HG03280 (cell line): ENCODE measurements around the gene SSC4D.
A peak's percentile ranks its signal among the peaks of the same experiment; 100 is the strongest.
"Not testable (repeated sequence)": the region's sequence is repeated elsewhere in the genome, so short reads cannot be mapped to it uniquely, and the experiment has no call there.

Experiments
- ATAC-seq: cut with Tn5 transposase; IDR thresholded peaks from one replicate; pipeline ENCODE4 v1.9.1; 2021; ENCODE audit warnings: mild to moderate bottlenecking, moderate library complexity; ENCODE audit not compliant: unreplicated experiment

Gene SSC4D

DNA sequence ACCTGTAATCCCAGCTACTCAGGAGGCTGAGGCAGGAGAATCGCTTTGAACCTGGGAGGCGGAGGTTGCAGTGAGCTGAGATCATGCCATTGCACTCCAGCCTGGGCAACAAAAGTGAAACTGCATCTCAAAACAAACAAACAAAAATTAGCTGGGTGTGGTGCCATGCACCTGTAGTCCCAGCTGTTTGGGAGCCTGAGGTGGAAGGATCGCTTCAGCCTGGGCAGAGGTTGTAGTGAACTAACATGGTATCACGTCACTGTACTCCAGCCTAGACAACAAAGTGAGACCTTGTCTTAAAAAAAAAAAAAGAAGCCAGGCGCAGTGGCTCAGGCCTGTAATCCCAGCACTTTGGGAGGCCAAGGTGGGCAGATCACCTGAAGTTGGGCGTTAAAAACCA lies 21.7 kb downstream of the SSC4D start:
- not testable (repeated sequence) for ATAC-seq

DNA sequence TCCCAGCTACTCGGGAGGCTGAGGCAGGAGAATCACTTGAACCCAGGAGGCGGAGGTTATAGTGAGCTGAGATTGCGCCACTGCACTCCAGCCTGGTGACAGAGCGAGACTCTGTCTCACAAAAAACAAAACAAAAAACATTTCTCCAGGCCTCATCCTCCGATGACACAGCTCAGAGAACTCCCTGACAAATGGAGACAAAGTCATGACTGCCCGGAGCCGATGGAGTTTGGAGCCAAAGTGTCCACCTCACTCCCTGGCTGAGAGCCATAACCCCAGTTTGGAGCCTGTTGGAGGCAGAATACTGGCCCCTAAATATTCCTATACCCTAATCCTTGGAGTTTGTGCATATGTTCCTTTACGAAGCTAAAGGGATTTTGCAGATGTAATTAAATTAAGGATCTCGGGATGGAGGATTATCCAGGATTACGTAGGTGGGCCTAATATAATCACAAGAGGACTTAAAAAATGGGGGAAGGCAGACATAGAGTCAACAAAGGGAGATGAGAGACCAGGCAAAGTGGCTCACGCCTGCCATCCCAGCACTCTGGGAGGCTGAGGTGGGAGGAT lies 22.7 kb downstream of the SSC4D start:
- no peak for ATAC-seq

DNA sequence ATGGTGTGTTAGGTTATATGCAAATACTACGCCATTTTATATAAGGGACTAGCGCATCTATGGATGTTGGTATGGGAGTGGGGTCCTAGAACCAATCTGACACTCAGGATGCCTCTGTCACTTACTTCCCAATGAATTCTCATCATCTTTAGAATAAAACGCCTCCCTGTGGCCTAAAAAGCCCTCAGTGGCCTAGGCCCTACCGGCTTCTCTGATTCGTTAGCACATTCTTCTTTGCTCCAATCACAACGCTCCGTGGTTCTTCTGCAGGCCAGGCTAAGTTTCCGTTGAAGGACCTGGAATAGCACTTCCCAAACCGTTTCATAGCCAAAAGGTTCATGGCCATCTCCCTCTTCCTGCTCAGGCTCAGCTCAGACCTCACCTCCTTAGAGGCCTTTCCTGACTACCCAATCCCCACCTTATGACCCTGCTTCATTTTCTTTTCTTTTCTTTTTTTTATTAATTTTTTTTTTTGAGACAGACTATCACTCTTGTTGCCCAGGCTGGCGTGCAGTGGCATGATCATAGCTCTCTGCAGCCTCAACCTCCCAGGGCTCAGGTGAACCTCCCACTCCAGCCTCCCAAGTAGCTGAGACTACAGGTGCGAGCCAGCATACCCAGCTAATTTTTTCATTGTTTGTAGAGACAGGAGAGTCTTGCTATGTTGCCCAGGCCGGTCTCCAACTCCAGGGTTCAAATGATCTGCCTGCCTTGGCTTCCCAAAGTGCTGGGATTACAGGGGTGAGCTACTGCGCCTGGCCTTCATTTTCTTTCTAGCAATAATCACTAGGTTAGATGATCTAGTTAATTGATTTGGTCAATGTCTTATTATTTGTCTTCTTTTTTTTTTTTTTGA lies 26.2 kb downstream of the SSC4D start:
- ATAC-seq = no peak

DNA sequence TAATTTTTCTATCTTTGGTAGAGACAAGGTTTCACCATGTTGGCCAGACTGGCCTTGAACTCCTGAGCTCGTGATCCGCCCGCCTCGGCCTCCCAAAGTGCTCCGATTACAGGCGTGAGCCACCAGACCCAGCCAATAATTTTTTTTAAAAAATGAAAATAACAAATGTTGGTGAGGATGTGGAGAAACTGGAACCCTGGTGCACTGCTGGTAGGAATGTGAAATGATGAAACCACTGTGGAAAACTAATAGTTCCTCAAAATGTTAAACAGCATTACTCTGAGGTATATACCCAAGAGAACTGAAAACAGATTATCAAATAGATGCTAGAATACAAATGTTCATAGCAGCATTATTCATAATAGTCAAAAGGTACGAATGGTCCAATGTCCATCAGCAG lies 27.7 kb downstream of the SSC4D start:
- no peak for ATAC-seq

DNA sequence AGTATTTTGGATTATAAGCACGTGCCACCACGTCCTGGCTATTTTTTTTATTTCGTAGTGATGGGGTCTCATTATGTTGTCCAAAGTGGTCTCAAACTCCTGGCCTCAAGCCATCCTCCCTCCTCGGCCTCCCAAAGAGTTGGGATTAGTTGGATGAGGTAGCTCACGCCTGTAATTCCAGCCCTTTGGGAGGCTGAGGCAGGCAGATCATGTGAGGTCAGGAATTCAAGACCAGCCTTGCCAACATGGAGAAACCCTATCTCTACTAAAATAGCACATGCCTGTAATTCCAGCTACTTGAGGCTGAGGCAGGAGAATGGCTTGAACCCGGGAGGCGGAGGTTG lies 28.9 kb downstream of the SSC4D start:
- no peak for ATAC-seq

DNA sequence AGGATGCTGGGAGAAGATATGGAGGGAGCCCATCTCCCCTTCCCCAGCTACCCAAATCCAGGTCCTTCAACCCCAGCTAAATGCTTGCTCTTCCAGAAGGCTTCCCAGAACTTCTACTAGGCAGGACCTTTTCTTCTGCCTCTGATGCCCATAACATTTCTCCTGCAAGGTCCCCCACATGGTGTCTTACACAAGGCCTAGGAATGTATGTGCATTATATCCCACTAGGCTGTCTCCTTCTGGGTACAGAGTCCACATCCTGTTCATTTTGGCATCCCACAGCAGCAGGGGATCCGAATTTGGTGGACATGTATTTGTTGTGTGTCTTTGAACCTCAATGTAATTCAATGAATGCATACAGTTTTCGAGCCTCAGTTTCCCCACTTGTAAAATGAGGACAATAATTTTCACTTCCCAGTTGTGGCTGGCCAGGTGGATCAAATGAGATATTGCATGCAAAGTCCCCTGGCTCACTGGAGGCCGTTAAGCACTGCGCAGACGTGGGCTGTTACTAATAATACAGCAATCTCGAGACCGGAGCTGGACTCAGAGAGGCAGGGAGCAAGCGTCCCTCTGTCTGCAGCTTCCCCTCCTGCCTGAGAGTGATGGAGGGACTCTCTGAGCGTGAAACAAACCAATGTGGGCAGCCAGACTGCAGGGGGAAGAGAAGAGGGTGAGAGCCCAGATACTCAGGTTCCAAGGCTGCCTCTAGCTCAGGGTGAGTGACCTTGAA lies 32.1 kb downstream of the SSC4D start:
- no peak for ATAC-seq

DNA sequence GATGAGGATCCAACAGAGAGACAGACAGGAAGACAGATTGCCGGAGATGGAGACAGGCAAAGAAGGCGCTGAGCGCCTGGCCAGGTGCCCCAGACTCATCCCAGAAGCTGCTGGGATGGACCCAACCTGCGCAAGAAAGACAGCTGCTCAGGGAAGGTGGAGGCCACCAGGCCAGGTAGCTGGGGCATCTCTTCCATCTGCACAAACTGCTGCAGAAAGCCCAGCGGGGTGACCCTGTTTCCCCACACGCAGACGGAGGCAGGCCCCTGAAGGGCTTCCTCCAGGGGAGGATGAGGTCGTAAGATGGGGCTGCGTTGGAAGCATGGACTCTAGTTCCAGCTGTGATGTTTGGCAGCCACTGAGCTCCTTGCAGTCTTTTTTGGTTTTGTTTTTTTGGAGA lies 34.2 kb downstream of the SSC4D start:
- no peak for ATAC-seq

DNA sequence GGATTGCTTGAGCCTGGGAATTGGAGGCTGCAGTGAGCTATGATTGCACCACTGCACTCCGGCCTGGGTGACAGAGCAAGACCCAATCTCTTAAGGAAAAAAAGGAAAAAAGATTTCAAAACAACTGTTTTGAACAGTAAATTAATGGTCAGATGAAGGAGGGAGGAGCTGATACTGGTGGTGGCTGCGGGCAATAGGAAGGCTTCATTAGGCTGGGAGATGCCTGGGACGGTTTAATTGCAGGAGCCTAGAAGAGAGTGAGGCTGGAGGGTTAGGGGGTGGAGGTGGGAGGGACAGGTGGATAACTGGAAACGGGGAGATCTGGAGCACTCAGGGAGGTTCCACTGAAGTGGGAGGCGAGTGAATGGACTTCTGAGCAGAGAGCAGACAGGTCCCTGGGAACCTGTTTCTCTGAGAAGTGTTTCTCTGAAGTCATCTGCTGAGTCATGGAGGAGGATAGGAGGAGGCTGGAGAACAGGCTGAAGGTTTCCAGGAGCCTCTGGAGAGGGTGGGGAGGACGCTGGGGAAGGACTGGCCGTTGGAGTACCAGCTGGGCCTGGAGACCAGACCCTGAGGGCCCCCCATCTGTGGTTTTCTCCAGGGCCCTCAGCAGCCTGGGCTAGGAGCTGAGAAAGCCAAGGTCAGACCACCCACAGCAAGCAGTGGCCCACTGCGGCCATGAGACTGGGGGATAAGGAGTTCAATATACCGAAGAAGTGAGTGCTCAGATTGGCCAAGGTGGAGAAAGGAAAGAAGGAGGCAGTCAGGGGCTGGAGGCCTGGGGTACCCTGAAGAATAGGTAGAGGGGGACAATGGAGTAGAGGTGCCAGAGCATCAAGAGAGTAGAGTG lies 36.3 kb downstream of the SSC4D start:
- ATAC-seq = no peak

DNA sequence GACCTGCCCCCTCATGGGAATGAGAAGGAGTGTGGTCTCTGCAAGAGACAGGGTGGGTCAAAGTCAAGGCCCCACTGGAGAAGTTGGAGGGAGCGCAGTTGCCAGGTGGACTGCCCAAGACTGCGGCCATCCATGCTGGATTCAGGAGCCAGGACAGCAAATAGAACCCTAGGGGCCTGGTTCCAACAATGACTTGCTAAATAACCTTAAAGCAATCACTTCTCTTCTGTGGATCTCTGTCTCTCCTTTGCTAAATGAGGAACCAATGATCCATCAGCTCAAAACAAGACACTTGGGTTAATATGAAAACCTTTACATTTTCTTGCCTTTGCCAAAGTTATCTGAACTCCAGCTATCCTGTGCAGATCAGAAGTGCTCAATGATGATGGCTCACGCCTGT lies 38.1 kb downstream of the SSC4D start:
- no peak for ATAC-seq

DNA sequence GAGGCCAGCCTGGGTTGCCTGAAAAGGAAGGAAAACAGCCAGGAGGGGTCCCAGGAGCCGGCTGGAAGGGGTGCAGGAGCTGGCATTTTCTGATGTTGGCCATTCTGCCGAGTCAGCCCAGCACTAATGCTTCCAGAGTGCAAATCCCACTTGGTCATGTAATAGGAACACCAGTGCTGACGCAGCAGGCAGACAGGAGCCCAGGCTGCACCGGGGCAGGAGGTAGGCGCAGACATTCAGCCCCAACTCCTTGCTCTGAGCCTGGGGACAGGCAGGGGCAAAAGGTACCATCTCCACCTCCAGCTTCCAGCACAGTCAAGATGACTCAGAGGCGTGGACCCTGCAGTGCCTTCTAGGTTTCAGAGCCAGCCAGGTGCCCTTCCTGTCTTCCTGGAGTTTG lies 40.5 kb downstream of the SSC4D start:
- ATAC-seq = no peak

DNA sequence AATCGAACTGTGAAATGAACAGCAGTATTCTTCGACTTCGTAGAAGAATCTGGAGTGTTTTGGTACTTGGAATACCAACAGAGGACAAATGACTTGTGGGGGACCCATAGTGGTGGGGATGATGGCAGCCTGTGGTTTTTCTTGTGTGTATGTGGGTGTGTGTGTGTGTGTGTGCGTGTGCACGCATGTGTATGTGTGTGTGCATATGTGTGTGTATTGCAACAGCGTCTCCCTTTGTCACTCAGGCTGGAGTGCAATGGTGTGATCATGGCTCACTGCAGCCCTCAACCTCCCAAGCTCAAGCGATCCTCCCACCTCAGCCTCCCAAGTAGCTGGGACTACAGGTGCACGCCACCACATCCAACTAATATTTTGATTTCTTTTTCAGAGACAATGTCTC lies 41.3 kb downstream of the SSC4D start:
- no peak for ATAC-seq

DNA sequence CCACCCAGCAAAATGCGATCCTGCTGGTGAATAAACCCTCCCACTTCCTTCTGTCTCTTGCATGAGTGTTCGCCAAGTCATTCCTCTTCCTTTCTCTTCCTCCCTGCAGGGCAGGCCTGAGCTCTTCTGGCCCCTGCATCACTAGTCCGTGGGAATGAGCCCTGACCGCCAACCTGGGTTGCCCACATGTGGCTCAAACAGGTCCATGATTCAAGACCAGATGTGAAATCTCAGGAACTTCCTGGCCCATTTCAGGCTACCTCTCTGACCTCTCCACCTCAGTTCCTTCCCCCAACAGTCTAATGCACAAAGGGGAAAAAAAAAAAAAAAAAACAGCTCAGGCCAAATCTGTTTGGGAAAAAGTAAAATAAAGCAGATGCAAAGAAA lies 45.3 kb downstream of the SSC4D start:
- ATAC-seq = no peak

DNA sequence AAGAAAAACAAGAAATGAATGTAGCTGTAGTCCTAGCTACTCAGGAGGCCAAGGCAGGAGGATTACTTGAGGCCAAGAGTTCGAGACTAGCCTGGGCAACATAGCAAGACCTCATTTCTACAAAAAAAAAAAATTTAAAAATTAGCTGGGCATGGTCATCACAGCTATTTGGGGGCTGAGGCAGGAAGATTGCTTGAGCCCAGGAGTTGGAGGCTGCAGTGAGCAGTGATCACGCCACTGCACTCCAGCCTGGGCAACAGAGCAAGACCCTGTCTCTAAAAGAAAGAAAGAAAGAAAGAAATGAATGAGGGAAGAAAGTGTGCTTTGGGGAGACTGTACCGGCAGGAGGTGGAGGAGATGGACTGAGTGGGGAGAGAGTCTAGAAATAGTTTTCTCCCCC lies 45.7 kb downstream of the SSC4D start:
- not testable (repeated sequence) for ATAC-seq

DNA sequence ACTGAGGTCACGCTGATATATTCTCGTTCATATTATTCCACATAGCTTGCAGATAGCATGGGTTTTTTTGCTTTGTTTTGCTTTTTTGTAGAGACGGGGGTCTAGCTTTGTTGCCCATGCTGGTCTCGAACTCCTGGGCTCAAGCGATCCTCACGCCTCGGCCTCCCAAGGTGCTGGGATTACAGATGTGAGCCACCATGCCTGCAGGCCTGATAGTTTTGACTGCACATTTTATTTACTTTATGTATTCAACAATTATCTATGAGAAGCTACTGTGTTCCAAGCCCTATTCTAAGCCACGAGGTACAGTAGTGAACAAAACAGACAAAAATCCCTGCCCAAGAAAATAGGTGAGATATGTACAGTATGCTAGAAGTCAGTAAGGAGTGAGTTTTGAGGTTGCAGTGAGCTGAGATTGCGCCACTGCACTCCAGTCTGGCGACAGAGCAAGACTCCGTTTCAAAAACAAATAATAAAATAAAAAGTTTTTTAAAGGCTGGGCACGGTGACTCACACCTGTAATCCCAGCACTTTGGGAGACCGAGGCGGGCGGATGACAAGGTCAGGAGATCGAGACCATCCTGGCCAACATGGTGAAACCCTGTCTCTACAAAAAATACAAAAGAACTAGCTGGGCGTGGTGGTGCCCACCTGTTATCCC lies 49.4 kb downstream of the SSC4D start:
- no peak for ATAC-seq

DNA sequence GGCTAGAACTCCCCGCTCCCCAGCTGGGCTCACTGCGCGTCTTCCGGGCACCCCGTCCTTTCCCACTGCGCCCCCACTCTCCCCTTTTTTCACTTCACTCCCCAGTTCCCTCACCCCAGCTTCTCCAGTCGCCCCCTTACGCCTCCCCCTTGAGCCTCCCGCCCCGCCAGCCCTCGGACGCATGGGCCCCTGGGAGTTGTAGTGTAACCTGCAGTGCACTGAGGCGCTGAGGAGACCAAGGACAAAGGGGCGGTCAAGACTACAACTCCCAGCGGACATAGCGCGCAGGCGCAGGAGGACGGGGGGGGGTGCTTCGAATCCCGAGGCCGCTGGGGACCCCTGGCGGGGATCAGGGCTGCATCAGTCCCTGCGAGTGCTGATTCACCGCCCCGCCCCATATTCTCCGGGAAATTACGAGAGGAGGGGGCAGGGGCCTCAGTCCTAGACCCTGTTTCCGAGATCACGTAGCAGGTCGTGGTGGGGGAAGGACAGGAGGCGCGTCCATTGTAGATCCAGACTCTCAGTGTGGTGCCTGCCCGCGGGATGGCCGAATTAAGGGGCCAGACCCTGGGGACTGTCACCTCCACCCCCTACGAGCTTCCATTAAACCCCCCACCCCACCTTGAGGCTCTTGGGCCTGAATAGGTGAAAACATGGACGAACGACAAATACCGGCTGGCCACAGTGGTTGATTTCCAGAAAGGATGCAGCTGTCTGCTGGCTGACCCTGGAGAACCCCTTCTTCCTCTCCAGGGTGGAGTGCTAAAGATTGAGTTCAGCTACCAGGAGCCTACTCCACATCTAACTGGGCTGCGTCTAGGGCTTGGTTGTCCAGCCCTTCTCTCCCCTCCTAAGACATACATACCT lies 50.2 kb downstream of the SSC4D start:
- ATAC-seq = peak; percentile 92

DNA sequence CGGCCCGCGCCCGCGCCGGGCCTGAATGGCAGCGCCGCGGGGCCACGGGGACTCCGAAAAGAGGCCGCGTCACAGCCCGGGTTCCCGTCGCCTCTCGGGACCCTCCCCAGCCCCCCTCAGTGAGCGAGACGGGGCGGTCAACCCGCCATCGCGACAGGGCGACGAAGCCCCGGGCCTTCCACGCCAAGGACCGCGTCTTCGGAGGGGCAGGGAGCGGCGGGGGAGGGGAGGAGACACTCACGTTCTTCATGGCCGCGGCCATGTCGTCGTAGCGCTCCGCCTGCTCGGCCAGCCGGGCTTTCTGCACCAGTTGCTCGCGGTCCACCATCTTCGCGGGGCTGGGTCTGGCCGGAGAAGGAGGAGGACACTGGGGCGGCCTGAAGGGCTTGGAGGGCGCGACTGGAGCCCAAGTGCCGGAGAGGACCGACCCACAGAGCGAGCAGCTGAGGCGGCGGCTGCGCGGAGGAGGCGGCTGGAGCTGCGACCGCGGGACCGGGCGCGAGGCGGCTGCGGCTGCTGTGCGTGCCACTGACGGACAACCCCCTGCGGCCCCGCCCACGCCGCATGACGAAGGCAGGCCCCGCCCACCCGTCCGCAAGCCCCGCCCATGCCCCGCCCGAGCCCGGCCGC lies 50.9 kb downstream of the SSC4D start, which contains the start of gene YWHAG:
TSS of gene YWHAG (minus strand) at position 511 of the 630 bp plus-strand sequence. CDS start at position 328, 183 bp downstream.
- peak; percentile 67 for ATAC-seq

DNA sequence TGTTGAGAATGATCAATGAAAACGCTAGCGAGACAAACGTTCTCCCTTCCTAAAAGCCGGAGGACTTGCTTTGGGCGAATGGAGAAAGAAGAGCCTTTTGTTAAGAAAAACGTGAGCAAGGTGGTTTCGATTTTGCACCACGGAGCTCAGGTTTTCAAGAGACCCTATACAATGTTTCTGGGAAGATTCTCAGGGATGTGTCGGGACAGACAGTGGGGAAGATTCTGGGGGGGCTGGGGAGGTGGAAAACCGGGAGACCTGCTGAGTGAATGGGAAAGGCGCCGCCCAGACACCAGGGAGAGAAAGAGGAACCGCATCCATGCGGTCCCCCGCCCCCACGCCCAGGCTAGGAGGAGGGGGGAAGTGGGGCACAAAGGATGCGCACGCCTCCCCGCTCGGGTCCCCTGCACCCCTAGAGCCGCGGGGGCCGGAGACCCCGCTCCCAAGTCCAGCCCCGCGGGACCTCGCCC lies 51.5 kb downstream of the SSC4D start:
- ATAC-seq = peak; percentile 23

DNA sequence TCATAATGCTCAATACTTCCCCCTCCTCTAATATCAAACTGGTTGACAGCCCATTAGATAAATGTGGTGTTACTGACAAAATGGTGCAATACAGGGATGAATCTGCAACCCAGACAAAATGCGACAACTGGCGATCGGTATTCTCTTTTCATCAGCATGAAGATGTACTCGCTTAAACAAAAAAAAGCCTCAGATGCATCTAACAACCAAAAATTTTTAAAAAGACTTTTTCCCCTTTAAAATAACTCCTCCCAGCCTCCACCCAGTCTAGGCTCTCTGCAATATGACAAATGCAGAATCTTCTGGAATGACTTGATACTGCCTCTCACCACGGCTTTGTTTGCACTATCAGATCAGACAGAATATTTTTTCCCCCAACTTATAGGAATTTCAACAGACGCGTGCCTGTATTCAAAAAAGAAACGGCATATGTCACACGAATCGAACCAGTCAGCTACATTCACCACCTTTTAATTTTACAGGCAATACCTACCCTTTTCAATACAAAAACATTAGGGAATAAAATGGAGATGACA lies 52.0 kb downstream of the SSC4D start:
- no peak for ATAC-seq

DNA sequence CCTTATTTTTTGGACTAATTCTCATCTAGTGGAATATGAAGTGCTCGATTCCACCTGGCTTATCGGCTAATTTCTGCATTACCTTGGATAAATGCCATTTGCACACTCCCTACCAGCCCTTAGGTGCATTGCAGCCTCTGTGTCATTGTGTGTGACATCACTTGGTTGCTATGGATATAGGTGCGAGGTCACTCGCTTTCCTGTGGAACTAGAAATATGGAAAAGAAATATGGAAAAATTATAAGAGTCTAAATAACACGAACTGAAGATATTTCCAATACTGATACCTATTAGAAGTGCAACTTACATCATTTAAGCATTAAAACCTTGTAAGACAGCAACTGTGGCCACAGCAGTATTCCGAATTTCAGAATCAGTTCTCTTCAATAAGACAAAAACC lies 52.7 kb downstream of the SSC4D start:
- ATAC-seq = no peak
